Karpas-422 (cell line): ENCODE results near the gene CNPPD1. TPM values are rescaled to one million over a fixed set of nuclear protein-coding genes. Genes with fewer than 3 reads are reported as not detected.
A peak's percentile ranks its signal among the peaks of the same experiment; 100 is the strongest.

Experiments used
- DNase-seq: peaks from one replicate; pipeline ENCODE4 v3.0.0-alpha.2; 2015
- H2AFZ ChIP-seq: fragments of 200-600 bp; sonication (generic); 2 replicates; pipeline ENCODE4 v1.6.1; 2014; ENCODE audit warnings: antibody characterized with exemption, low read length, mixed read lengths
- H3K27ac ChIP-seq: fragments of 200-600 bp; sonication (generic); 2 replicates; pipeline ENCODE4 v1.5.1; 2014; ENCODE audit warnings: mild to moderate bottlenecking, low read length, moderate library complexity
- H3K27me3 ChIP-seq: fragments of 200-600 bp; sonication (generic); 2 replicates; pipeline ENCODE4 v1.6.1; 2014; ENCODE audit warnings: low read length, mixed read lengths
- H3K36me3 ChIP-seq: fragments of 200-600 bp; sonication (generic); 2 replicates; pipeline ENCODE4 v1.6.1; 2014; ENCODE audit warnings: low read length, mixed read lengths; ENCODE audit not compliant: insufficient read depth
- H3K4me1 ChIP-seq: fragments of 200-600 bp; sonication (generic); 2 replicates; pipeline ENCODE4 v1.6.1; 2014; ENCODE audit warnings: mild to moderate bottlenecking, low read length, mixed read lengths
- H3K4me2 ChIP-seq: fragments of 200-600 bp; sonication (generic); 2 replicates; pipeline ENCODE4 v1.6.1; 2014; ENCODE audit warnings: low read length, low read depth, mild to moderate bottlenecking; ENCODE audit not compliant: poor library complexity, severe bottlenecking
- H3K4me3 ChIP-seq: fragments of 200-600 bp; sonication (generic); 2 replicates; pipeline ENCODE4 v1.5.1; 2014; ENCODE audit warnings: mild to moderate bottlenecking, antibody characterized with exemption, low read length, mixed read lengths
- H3K79me2 ChIP-seq: fragments of 200-600 bp; sonication (generic); 2 replicates; pipeline ENCODE4 v1.6.1; 2014; ENCODE audit warnings: mild to moderate bottlenecking, low read length, mixed read lengths
- H3K9ac ChIP-seq: fragments of 200-600 bp; sonication (generic); 2 replicates; pipeline ENCODE4 v1.6.0; 2014; ENCODE audit warnings: low read length
- H3K9me2 ChIP-seq: fragments of 200-600 bp; sonication (generic), shearing (Covaris generic); replicated peaks from 2 replicates; pipeline ENCODE4 v1.6.0; 2014; ENCODE audit warnings: mild to moderate bottlenecking, low read length, moderate library complexity; ENCODE audit not compliant: insufficient read depth
- H3K9me3 ChIP-seq: fragments of 300-700, 200-600 bp; sonication (generic); 2 replicates; pipeline ENCODE4 v1.6.1; 2014; ENCODE audit warnings: low read length, mixed read lengths
- H4K20me1 ChIP-seq: fragments of 200-600 bp; sonication (generic); 2 replicates; pipeline ENCODE4 v1.6.1; 2014; ENCODE audit warnings: mild to moderate bottlenecking, antibody characterized with exemption, low read length, low read depth; ENCODE audit not compliant: insufficient read depth
- total RNA-seq: library from RNA; depleted of rRNA; stranded (reverse); fragments of >200 nt; shearing (Covaris generic); gene quantifications from 2 replicates; pipeline ENCODE4 v1.2.3, GENCODE V29; 2014; ENCODE audit warnings: low replicate concordance

CNPPD1 gene
- total RNA-seq, 1 experiment from 2014 or later: 38.7 TPM

DNA sequence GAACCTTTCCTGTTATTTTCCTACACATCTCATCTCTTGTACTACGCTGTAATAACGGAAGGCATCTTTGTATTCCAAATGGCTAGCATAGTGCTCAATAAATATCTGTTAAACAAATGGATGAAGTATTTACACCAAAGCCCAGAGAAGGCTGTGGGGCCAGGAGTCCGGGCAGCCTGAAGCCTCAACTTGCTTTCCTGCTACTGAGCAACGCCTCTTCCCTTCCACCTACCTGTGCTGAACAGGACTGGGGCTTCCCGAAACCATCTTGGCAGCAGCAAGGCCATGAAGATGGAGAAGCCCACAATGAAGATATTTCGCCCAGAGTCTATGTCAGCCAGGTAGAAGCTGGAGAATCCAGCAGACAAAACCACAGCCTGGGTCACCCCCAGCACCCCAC, 13.6 kb downstream of the CNPPD1 start:
- Histone ChIP-seq H3K4me1 (peaks cover 20% of the 10 kb centered on the region), H3K9ac (no peak overlapping the region), H3K4me2 (no peak overlapping the region), H3K79me2 (no peaks in the 10 kb centered on the region; the same call in 1 of the 2 replicates), H3K9me3 (no peaks in the 10 kb centered on the region), H3K4me3 (no peak overlapping the region), H3K27ac (no peak overlapping the region), H3K36me3 (0 out of 2 replicates have a peak, but pooled peaks cover 4% of the 10 kb centered on the region), H3K9me2 (no peaks in the 10 kb centered on the region), H3K27me3 (no peaks in the 10 kb centered on the region), H2AFZ (no peak overlapping the region), H4K20me1 (no peaks in the 10 kb centered on the region)
- no peak for DNase-seq

- no peaks in the 10 kb centered on the region for H3K27me3 ChIP-seq
- DNase-seq: no peak
- H3K9me2 ChIP-seq: no peaks in the 10 kb centered on the region
- no peak overlapping the region for H3K27ac ChIP-seq
- H3K4me1 ChIP-seq: peaks cover 20% of the 10 kb centered on the region
- H4K20me1 ChIP-seq: no peaks in the 10 kb centered on the region
- H3K4me3 ChIP-seq: peak overlapping the region; percentile 84
- H2AFZ ChIP-seq: 0 out of 2 replicates have a peak overlapping the region, but pooled peaks have one; percentile 83
- peak overlapping the region; percentile 82 for H3K9ac ChIP-seq
- no peaks in the 10 kb centered on the region for H3K9me3 ChIP-seq
- H3K4me2 ChIP-seq: peak overlapping the region; percentile 99
- no peaks in the 10 kb centered on the region for H3K36me3 ChIP-seq
- no peaks in the 10 kb centered on the region; the same call in 1 of the 2 replicates for H3K79me2 ChIP-seq
These were observed 15.6 kb downstream of the CNPPD1 start for GRCh38 chr2:219161097-219161496.

GRCh38 chr2:219160186-219161017, 16.3 kb downstream of the CNPPD1 start, which contains the start of gene NHEJ1:
TSS of gene NHEJ1 (minus strand) at chr2:219160815. CDS start at chr2:219158362, 2,453 bp downstream.
- H3K9me3 ChIP-seq: no peaks in the 10 kb centered on the region
- no peaks in the 10 kb centered on the region for H3K9me2 ChIP-seq
- H3K27ac ChIP-seq: peak within 1 kb of the TSS; percentile 79
- H3K36me3 ChIP-seq: no peaks in the 10 kb centered on the region
- H3K27me3 ChIP-seq: no peaks in the 10 kb centered on the region
- DNase-seq: peak; percentile 96
- H2AFZ ChIP-seq: peak within 1 kb of the TSS; percentile 93
- peak within 1 kb of the TSS; percentile 84 for H3K4me3 ChIP-seq
- peak within 1 kb of the TSS; percentile 99 for H3K4me2 ChIP-seq
- no peaks in the 10 kb centered on the region; the same call in 1 of the 2 replicates for H3K79me2 ChIP-seq
- H4K20me1 ChIP-seq: no peaks in the 10 kb centered on the region
- peaks cover 20% of the 10 kb centered on the region for H3K4me1 ChIP-seq
- peak within 1 kb of the TSS; percentile 82 for H3K9ac ChIP-seq

GRCh38 chr2:219159771-219160185, 16.9 kb downstream of the CNPPD1 start:
- Histone ChIP-seq H3K27ac (no peak overlapping the region; the same call in 1 of the 2 replicates), H3K79me2 (no peaks in the 10 kb centered on the region; the same call in 1 of the 2 replicates), H3K4me1 (peaks cover 20% of the 10 kb centered on the region), H3K4me2 (peak overlapping the region; percentile 99), H2AFZ (peak overlapping the region; percentile 93), H4K20me1 (no peaks in the 10 kb centered on the region), H3K9me3 (no peaks in the 10 kb centered on the region), H3K27me3 (no peaks in the 10 kb centered on the region), H3K9ac (peak overlapping the region; percentile 82), H3K9me2 (no peaks in the 10 kb centered on the region), H3K36me3 (no peaks in the 10 kb centered on the region), H3K4me3 (peak overlapping the region; percentile 84)
- no peak for DNase-seq

GRCh38 chr2:219158586-219158985, 18.1 kb downstream of the CNPPD1 start:
- H3K27me3 ChIP-seq: no peaks in the 10 kb centered on the region
- DNase-seq: no peak
- H3K36me3 ChIP-seq: no peaks in the 10 kb centered on the region; the same call in 1 of the 2 replicates
- H3K9me2 ChIP-seq: no peaks in the 10 kb centered on the region
- no peaks in the 10 kb centered on the region for H3K9me3 ChIP-seq
- no peak overlapping the region for H3K4me2 ChIP-seq
- H3K27ac ChIP-seq: no peak overlapping the region
- no peaks in the 10 kb centered on the region for H4K20me1 ChIP-seq
- no peak overlapping the region for H3K9ac ChIP-seq
- H2AFZ ChIP-seq: no peak overlapping the region; the same call in 1 of the 2 replicates
- H3K4me1 ChIP-seq: peaks cover 20% of the 10 kb centered on the region
- no peak overlapping the region for H3K4me3 ChIP-seq
- H3K79me2 ChIP-seq: no peaks in the 10 kb centered on the region; the same call in 1 of the 2 replicates

GRCh38 chr2:219158025-219158424, 18.7 kb downstream of the CNPPD1 start:
- H3K4me2 ChIP-seq: no peak overlapping the region
- no peaks in the 10 kb centered on the region for H3K27me3 ChIP-seq
- peaks cover 3% of the 10 kb centered on the region; the same call in 1 of the 2 replicates for H3K36me3 ChIP-seq
- no peaks in the 10 kb centered on the region; the same call in 1 of the 2 replicates for H3K79me2 ChIP-seq
- H3K4me3 ChIP-seq: no peak overlapping the region
- peaks cover 20% of the 10 kb centered on the region for H3K4me1 ChIP-seq
- H3K9ac ChIP-seq: no peak overlapping the region
- no peak for DNase-seq
- no peaks in the 10 kb centered on the region for H4K20me1 ChIP-seq
- H3K27ac ChIP-seq: no peak overlapping the region
- no peaks in the 10 kb centered on the region for H3K9me2 ChIP-seq
- no peak overlapping the region for H2AFZ ChIP-seq
- no peaks in the 10 kb centered on the region for H3K9me3 ChIP-seq

DNA sequence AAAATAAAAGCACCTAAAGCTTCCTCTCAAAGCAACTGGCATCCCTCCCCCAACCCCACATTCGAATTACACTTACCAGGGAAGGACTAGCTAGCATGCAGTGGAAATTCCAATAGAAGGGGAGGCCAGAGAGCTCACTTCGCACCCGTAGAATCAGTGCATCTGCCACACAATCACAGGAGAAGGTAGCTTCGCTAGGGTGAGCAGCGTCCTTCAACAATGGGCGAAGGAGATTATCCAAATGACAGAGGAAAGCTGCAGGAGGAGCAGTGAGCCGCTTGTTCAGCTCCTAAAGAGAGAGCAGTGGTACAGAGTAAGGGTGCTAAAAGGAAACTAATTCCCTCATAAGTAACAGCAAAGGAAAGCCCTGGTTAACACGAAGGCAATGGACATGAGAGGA, 19.3 kb downstream of the CNPPD1 start:
- Histone ChIP-seq H3K4me3 (no peak overlapping the region), H3K4me1 (peaks cover 20% of the 10 kb centered on the region), H3K79me2 (no peaks in the 10 kb centered on the region; the same call in 1 of the 2 replicates), H3K9me3 (no peaks in the 10 kb centered on the region), H3K9me2 (no peaks in the 10 kb centered on the region), H4K20me1 (no peaks in the 10 kb centered on the region), H3K27ac (no peak overlapping the region), H3K27me3 (no peaks in the 10 kb centered on the region), H3K36me3 (peaks cover 4% of the 10 kb centered on the region; the same call in 1 of the 2 replicates), H2AFZ (no peak overlapping the region), H3K4me2 (no peak overlapping the region), H3K9ac (no peak overlapping the region)
- DNase-seq: no peak

DNA sequence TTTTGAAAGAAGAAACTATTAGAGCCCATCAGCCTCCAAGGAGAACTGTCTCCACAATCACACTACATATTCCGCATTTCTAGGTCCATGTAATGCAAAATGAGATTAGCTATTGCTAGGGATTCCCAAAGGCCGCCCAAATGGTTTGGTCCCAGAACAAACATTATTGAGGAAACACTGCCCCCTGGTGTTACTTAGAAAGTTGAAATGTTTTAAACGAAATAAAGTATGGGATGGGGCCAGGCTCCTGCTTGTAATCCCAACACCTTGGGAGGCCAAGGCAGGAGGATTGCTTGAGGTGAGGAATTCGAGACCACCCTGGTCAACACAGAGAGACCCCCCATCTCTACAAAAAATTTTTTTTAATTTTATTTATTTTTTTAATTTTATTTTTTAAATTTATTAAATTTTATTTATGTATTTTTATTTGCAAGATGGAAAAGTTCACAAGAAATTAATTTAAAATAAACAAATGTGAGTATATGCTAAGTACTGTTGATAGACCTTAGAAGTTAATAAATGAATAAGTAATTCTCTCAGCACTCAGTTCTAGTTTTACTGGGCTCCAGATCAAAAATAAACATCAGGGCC, 21.6 kb downstream of the CNPPD1 start:
- DNase-seq: peak; percentile 90
- Histone ChIP-seq H3K4me1 (peaks cover 8% of the 10 kb centered on the region), H3K36me3 (peaks cover 4% of the 10 kb centered on the region; the same call in 1 of the 2 replicates), H3K27ac (no peak overlapping the region), H3K79me2 (no peaks in the 10 kb centered on the region; the same call in 1 of the 2 replicates), H3K4me2 (no peak overlapping the region), H3K9me3 (no peaks in the 10 kb centered on the region), H3K9me2 (no peaks in the 10 kb centered on the region), H3K4me3 (no peak overlapping the region), H3K27me3 (no peaks in the 10 kb centered on the region), H2AFZ (no peak overlapping the region), H3K9ac (no peak overlapping the region), H4K20me1 (no peaks in the 10 kb centered on the region)
